Right atrium auricular region (tissue), 2 donors: ENCODE data around the gene VLDLR. TPM values are rescaled to one million over a fixed set of nuclear protein-coding genes. Genes with fewer than 3 reads are reported as not detected.

Experiments
- DNase-seq: peaks from one replicate; pipeline ENCODE4 v3.0.0-alpha.2; 2019; ENCODE audit warnings: low spot score
- H3K27ac ChIP-seq, 2 donors: fragments of 200-600 bp; sonication (generic); 1 replicate in 1 of 2; 2 replicates in 1 of 2; pipeline ENCODE4 v1.5.1; 2016 to 2019
- H3K27me3 ChIP-seq, 2 donors: fragments of 200-600 bp; sonication (generic); one replicate each; pipeline versions ENCODE4 v1.5.1 to v1.6.0; 2017 to 2019
- H3K36me3 ChIP-seq: fragments of 200-600 bp; sonication (generic); one replicate; pipeline ENCODE4 v1.5.1; 2016
- H3K4me1 ChIP-seq, 2 donors: fragments of 200-600 bp; sonication (generic); one replicate each; pipeline versions ENCODE4 v1.5.1 to v1.6.0; 2017 to 2019
- H3K4me3 ChIP-seq, 2 donors: fragments of 200-600 bp; sonication (generic); 1 replicate in 1 of 2; 2 replicates in 1 of 2; pipeline ENCODE4 v1.5.1; 2017 to 2019; ENCODE audit warnings: mild to moderate bottlenecking in 1 of 2, moderate library complexity in 1 of 2
- H3K9me3 ChIP-seq, 2 donors: fragments of 200-600 bp; sonication (generic); one replicate each; pipeline ENCODE4 v1.5.1; 2019
- total RNA-seq, 2 donors: library from RNA; depleted of rRNA; stranded (reverse); fragments of >200 nt; gene quantifications; one replicate each; pipeline ENCODE4 v1.1.0, GENCODE V29; 2016
- TF ChIP-seq, protein P1 (sequence below), 2 donors: fragments of 200-600 bp; sonication (generic); IDR thresholded peaks; one replicate each; pipeline ENCODE4 v1.5.1; 2019; ENCODE audit warnings: antibody characterized with exemption in 2 of 2

Gene VLDLR
- 10 to 100 TPM; 45.3 to 66.9 TPM for total RNA-seq

DNA sequence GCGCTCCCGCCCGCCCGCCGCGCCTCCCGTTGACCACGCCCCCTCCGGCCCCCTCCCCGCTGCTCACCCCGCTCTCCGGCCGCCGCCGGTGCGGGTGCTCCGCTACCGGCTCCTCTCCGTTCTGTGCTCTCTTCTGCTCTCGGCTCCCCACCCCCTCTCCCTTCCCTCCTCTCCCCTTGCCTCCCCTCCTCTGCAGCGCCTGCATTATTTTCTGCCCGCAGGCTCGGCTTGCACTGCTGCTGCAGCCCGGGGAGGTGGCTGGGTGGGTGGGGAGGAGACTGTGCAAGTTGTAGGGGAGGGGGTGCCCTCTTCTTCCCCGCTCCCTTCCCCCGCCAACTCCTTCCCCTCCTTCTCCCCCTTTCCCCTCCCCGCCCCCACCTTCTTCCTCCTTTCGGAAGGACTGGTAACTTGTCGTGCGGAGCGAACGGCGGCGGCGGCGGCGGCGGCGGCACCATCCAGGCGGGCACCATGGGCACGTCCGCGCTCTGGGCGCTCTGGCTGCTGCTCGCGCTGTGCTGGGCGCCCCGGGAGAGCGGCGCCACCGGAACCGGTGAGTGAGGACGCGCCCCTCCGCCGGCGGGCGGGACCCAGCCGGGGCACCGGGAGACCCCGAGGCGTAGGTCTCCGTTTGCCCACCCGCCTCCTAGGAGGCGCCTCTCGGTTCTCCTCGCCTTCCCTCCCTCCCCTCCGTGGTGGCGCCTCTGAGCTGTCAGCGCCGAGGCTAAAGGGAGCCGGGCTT lies at the start of gene VLDLR:
TSS of gene VLDLR (plus strand) at position 66 of the 739 bp plus-strand sequence. CDS start at position 469, 403 bp downstream.
- TF ChIP-seq, protein P1, sequence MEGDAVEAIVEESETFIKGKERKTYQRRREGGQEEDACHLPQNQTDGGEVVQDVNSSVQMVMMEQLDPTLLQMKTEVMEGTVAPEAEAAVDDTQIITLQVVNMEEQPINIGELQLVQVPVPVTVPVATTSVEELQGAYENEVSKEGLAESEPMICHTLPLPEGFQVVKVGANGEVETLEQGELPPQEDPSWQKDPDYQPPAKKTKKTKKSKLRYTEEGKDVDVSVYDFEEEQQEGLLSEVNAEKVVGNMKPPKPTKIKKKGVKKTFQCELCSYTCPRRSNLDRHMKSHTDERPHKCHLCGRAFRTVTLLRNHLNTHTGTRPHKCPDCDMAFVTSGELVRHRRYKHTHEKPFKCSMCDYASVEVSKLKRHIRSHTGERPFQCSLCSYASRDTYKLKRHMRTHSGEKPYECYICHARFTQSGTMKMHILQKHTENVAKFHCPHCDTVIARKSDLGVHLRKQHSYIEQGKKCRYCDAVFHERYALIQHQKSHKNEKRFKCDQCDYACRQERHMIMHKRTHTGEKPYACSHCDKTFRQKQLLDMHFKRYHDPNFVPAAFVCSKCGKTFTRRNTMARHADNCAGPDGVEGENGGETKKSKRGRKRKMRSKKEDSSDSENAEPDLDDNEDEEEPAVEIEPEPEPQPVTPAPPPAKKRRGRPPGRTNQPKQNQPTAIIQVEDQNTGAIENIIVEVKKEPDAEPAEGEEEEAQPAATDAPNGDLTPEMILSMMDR (IDR thresholded peaks at IDR 0.05), result no peak
- no peaks in the 10 kb centered on the region for H3K9me3 ChIP-seq
- peak within 1 kb of the TSS; percentile 78 to 81 for H3K4me3 ChIP-seq
- no peaks in the 10 kb centered on the region for H3K27me3 ChIP-seq
- H3K4me1 ChIP-seq, result peaks cover 0 to 37% of the 10 kb centered on the region in 2 donors
- DNase-seq, result no peak
- no peaks in the 10 kb centered on the region for H3K36me3 ChIP-seq
- H3K27ac ChIP-seq, result peak within 1 kb of the TSS; percentile 90 to 97

DNA sequence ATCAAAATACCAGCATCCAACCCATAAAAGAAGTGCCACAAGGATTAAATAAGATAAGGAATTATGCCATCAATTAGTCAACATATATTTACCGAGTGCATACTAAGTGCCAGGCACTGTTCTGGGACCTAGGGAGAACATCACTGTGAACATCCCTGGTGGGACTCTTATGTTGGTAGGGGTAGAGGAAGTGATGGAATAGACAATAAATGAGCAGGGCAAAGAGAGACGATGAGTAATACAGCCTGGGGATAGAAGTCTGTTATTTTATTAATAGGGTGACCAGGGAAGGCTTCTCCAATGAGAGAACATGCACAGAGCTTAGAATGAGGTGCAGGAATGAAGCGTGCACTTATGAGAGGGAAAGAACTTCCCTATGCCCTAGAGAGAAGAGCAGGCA lies 47.4 kb upstream of the VLDLR start:
- H3K36me3 ChIP-seq, result no peaks in the 10 kb centered on the region
- no peak for DNase-seq
- no peaks in the 10 kb centered on the region for H3K9me3 ChIP-seq
- H3K4me1 ChIP-seq, result peaks cover 0 to 24% of the 10 kb centered on the region in 2 donors
- TF ChIP-seq, protein P1 (IDR thresholded peaks at IDR 0.05), result no peak
- no peak overlapping the region for H3K4me3 ChIP-seq
- H3K27me3 ChIP-seq, result no peaks in the 10 kb centered on the region
- no peak overlapping the region for H3K27ac ChIP-seq

DNA sequence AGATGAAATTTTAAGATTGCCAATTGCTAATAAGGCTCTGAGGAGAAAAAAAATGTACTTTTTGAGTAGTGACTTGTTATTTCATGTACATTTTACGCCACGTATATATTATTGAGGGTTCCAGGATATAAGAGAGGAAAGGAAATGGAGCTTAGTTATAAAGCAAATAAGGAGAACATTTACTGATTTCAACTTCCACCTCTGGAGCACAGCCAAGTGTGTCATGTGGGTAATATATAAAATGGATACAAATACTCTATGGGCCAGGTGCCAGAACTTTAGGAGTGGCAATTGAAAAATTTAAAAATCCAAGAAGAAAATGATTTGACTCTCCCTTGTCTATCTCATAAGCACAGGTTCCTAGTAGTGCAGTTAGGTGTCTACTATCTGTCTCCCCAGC lies 45.0 kb upstream of the VLDLR start:
- no peaks in the 10 kb centered on the region for H3K9me3 ChIP-seq
- H3K36me3 ChIP-seq, result no peaks in the 10 kb centered on the region
- TF ChIP-seq, protein P1 (IDR thresholded peaks at IDR 0.05), result no peak
- H3K4me3 ChIP-seq, result no peak overlapping the region
- H3K27me3 ChIP-seq, result no peaks in the 10 kb centered on the region
- H3K27ac ChIP-seq, result peak overlapping the region in 1 of 2 donors; percentile 18
- no peak for DNase-seq
- H3K4me1 ChIP-seq, result peaks cover 0 to 11% of the 10 kb centered on the region in 2 donors

DNA sequence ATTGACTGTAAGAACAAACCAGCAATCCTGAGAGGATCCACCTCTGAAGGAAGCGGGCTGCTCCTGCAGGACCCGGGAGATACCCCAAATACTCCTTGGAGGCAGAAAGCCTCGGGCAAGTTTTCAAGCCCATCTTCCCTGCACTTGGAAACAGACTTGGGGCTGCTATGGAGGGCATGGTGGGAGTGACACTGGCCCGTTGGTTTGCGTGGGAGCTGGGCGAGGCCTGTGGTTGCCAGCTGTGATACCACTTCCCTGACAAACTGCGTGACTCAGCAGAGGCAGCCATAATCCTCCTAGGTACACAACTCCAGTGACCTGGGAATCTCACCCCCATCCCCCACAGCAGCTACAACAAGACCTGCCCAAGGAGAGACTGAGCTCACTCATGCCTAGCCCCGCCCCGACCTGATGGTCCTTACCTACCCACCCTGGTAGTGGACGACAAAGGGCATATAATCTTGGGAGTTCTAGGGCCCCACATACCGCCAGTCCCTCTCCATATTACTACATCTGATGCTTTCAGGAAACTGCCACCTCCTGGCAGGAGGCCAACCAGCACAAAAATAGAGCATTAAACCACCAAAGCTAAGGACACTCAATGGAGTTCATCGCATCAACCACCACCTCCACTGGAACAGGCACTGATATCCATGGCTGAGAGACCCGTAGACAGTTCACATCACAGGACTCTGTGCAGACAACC lies 38.1 kb upstream of the VLDLR start:
- Histone ChIP-seq H3K36me3 (no peaks in the 10 kb centered on the region), H3K27me3 (no peaks in the 10 kb centered on the region), H3K27ac (peak overlapping the region; percentile 53 to 64), H3K4me3 (no peak overlapping the region), H3K9me3 (no peaks in the 10 kb centered on the region), H3K4me1 (peaks cover 0 to 6% of the 10 kb centered on the region in 2 donors)
- TF ChIP-seq, protein P1 (IDR thresholded peaks at IDR 0.05), result no peak
- DNase-seq, result no peak

DNA sequence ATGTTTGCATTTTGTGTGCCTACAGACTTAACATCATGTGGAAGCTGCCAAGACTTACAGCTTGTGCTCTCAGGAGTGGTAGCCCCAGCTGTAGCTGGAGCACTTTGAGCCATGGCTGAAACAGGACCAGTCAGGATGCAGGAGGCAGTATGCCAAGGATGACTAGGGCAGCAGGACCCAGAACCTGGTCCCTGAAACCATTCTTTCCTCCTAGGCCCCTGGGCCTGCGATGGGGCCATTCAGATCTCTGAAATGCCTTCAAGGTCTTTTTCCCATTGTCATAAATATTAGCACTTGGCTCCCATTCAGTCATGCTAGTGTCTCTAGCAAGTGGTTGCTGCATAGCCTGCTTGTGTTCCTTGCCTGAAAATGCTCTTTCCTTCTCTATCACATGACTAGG lies 29.6 kb upstream of the VLDLR start:
- Histone ChIP-seq H3K4me3 (no peak overlapping the region), H3K36me3 (no peaks in the 10 kb centered on the region), H3K27ac (no peak overlapping the region), H3K9me3 (peaks cover 0 to 13% of the 10 kb centered on the region in 2 donors), H3K27me3 (no peaks in the 10 kb centered on the region), H3K4me1 (no peaks in the 10 kb centered on the region)
- TF ChIP-seq, protein P1 (IDR thresholded peaks at IDR 0.05), result no peak
- no peak for DNase-seq
